Liver (tissue), 9 donors: ENCODE data around the gene CYP3A4. TPM values are rescaled to one million over a fixed set of nuclear protein-coding genes. Genes with fewer than 3 reads are reported as not detected.
A peak's percentile ranks its signal among the peaks of the same experiment; 100 is the strongest.

ENCODE experiments used
- DNase-seq: peaks from one replicate; pipeline ENCODE4 v3.0.0-alpha.2; 2017; ENCODE audit warnings: low spot score
- H3K27ac ChIP-seq, 2 donors: one replicate each; pipeline ENCODE4 v1.7.0; 2013; ENCODE audit warnings: inconsistent platforms in 2 of 2, low read length in 2 of 2, control low read depth in 1 of 2, low read depth in 1 of 2, mild to moderate bottlenecking in 1 of 2
- H3K27me3 ChIP-seq, 4 donors: one replicate each; pipeline versions ENCODE4 v1.6.1 to v1.7.0; 2013; ENCODE audit warnings: low read length in 3 of 4, inconsistent platforms in 1 of 4, mild to moderate bottlenecking in 1 of 4, moderate library complexity in 1 of 4; ENCODE audit not compliant: control insufficient read depth in 4 of 4, insufficient read depth in 4 of 4
- H3K36me3 ChIP-seq, 4 donors: one replicate each; pipeline versions ENCODE4 v1.6.1 to v1.7.0; 2013; ENCODE audit warnings: low read length in 3 of 4, mild to moderate bottlenecking in 3 of 4, low read depth in 1 of 4, moderate library complexity in 1 of 4; ENCODE audit not compliant: control insufficient read depth in 4 of 4, insufficient read depth in 3 of 4
- H3K4me1 ChIP-seq, 4 donors: one replicate each; pipeline versions ENCODE4 v1.6.1 to v1.7.0; 2013; ENCODE audit warnings: low read length in 3 of 4, mild to moderate bottlenecking in 3 of 4, moderate library complexity in 1 of 4; ENCODE audit not compliant: control insufficient read depth in 4 of 4, insufficient read depth in 4 of 4
- H3K4me3 ChIP-seq, 3 donors: one replicate each; pipeline versions ENCODE4 v1.6.1 to v1.7.0; 2013; ENCODE audit warnings: low read length in 3 of 3, control low read depth in 1 of 3, low read depth in 1 of 3, mild to moderate bottlenecking in 1 of 3
- H3K9ac ChIP-seq, 2 donors: one replicate each; pipeline ENCODE4 v1.7.0; 2013; ENCODE audit warnings: low read length in 2 of 2, mild to moderate bottlenecking in 2 of 2, moderate library complexity in 2 of 2, control low read depth in 1 of 2, low read depth in 1 of 2
- H3K9me3 ChIP-seq, 4 donors: one replicate each; pipeline versions ENCODE4 v1.6.1 to v1.7.0; 2013; ENCODE audit warnings: low read length in 3 of 4; ENCODE audit not compliant: control insufficient read depth in 4 of 4
- EGR1 ChIP-seq, 2 donors: IDR thresholded peaks; 2 replicates each; pipeline ENCODE4 v1.6.1; 2016 to 2018; ENCODE audit warnings: antibody characterized with exemption in 2 of 2, low read depth in 2 of 2
- FOXA1 ChIP-seq: IDR thresholded peaks from 2 replicates; pipeline ENCODE4 v1.6.1; 2016; ENCODE audit warnings: antibody characterized with exemption
- FOXA2 ChIP-seq: IDR thresholded peaks from 2 replicates; pipeline ENCODE4 v1.6.1; 2016; ENCODE audit warnings: antibody characterized with exemption
- GABPA ChIP-seq, 2 donors: IDR thresholded peaks in 1 of 2; conservative IDR thresholded peaks in 1 of 2; 2 replicates each; pipeline ENCODE4 v1.6.1; 2016; ENCODE audit warnings: antibody characterized with exemption in 2 of 2, mild to moderate bottlenecking in 1 of 2, moderate library complexity in 1 of 2
- HNF4A ChIP-seq, 2 donors: conservative IDR thresholded peaks; 2 replicates each; pipeline ENCODE4 v1.6.1; 2016; ENCODE audit warnings: antibody characterized with exemption in 2 of 2, mild to moderate bottlenecking in 2 of 2
- HNF4G ChIP-seq: IDR thresholded peaks from 2 replicates; pipeline ENCODE4 v1.6.1; 2016; ENCODE audit warnings: antibody characterized with exemption
- NR2F2 ChIP-seq: IDR thresholded peaks from 2 replicates; pipeline ENCODE4 v1.6.1; 2016; ENCODE audit warnings: antibody characterized with exemption
- RAD21 ChIP-seq, 2 donors: IDR thresholded peaks; 2 replicates each; pipeline ENCODE4 v1.6.1; 2016; ENCODE audit warnings: antibody characterized with exemption in 2 of 2, mild to moderate bottlenecking in 2 of 2
- RXRA ChIP-seq, 2 donors: IDR thresholded peaks; 2 replicates each; pipeline ENCODE4 v1.6.1; 2017 to 2018; ENCODE audit warnings: antibody characterized with exemption in 2 of 2, mild to moderate bottlenecking in 1 of 2
- SP1 ChIP-seq: IDR thresholded peaks from 2 replicates; pipeline ENCODE4 v1.6.1; 2018; ENCODE audit warnings: antibody characterized with exemption, mild to moderate bottlenecking
- TAF1 ChIP-seq: conservative IDR thresholded peaks from 2 replicates; pipeline ENCODE4 v1.6.1; 2016; ENCODE audit warnings: antibody characterized with exemption, mild to moderate bottlenecking
- YY1 ChIP-seq: IDR thresholded peaks from 2 replicates; pipeline ENCODE4 v1.6.1; 2016; ENCODE audit warnings: antibody characterized with exemption, mild to moderate bottlenecking
- WGBS: extraction: QIAGEN DNeasy Blood & Tissue Kit; methylation state at CpG from one replicate; pipeline ENCODE4 v1.1.7; 2013; 5-methylcytosine and 5-hydroxymethylcytosine counted together
- polyA plus RNA-seq, 2 donors: library from polyadenylated mRNA; stranded (reverse) in 1 of 2; unstranded in 1 of 2; fragments of 200-250 nt in 1 of 2; fragments of >200 nt in 1 of 2; fragmentation: Nextera tagmentation in 1 of 2; extraction: Ambion mirVana in 1 of 2; gene quantifications; one replicate each; pipeline versions ENCODE4 v1.2.1 to v1.2.3, GENCODE V29; 2013 to 2015
- total RNA-seq, 2 donors: library from RNA; depleted of rRNA; stranded (reverse); fragments of >200 nt; gene quantifications; one replicate each; pipeline ENCODE4 v1.2.3, GENCODE V29; 2014
- TF ChIP-seq, protein P1 (sequence below): IDR thresholded peaks from 2 replicates; pipeline ENCODE4 v1.6.1; 2016; ENCODE audit warnings: antibody characterized with exemption
- TF ChIP-seq, protein P2 (sequence below): fragments of 150-350 bp; IDR thresholded peaks from 2 replicates; pipeline ENCODE4 v1.5.1; 2017; ENCODE audit warnings: improper control_type of control experiment, low read depth, low read length; ENCODE audit not compliant: missing input control
- TF ChIP-seq, protein P3 (sequence below): IDR thresholded peaks from 2 replicates; pipeline ENCODE4 v1.6.1; 2016; ENCODE audit warnings: antibody characterized with exemption
- TF ChIP-seq, protein P4 (sequence below): IDR thresholded peaks from 2 replicates; pipeline ENCODE4 v1.6.1; 2016; ENCODE audit warnings: antibody characterized with exemption
- TF ChIP-seq, protein P5 (sequence below): IDR thresholded peaks from 2 replicates; pipeline ENCODE4 v1.6.1; 2016; ENCODE audit warnings: antibody characterized with exemption, mild to moderate bottlenecking
- donor health status: healthy.
- donor health status: healthy.
- donor health status: healthy.
- donor health status: healthy.
- donor health status: healthy.

Gene CYP3A4
- total and polyA plus RNA-seq, 4 donors, result 0.51 to 1,082 (median 289) TPM

DNA sequence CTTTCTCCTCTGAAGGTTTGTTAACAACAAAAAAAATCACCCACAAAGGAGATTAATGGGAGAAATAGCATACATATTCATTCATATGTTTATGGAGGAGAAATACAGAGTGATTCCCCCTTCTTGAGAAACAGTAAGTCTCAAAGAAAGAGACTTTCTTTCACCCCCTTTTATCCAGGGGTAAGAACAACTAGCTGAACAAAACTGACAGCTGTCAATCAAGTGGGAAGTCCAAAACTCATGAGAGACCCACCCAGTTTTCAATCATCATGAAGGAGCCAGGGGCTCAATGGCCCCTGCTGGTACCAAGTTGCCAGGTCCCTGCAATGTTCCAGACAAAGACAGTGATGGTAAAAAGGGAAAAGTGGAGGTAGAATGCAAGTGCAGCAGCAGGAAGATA is 41.9 kb upstream of the CYP3A4 start:
- H3K9ac ChIP-seq, result peak overlapping the region; percentile 19 to 42
- peaks cover 6 to 53% (median 26%) of the 10 kb centered on the region in 4 donors for H3K4me1 ChIP-seq
- TF ChIP-seq TAF1 (no peak), EGR1 (IDR thresholded peaks at IDR 0.05; ENCODE audit: low read depth in 2 of 2) (no peak), YY1 (no peak), FOXA1 (no peak), HNF4G (no peak)
- TF ChIP-seq, protein P1, sequence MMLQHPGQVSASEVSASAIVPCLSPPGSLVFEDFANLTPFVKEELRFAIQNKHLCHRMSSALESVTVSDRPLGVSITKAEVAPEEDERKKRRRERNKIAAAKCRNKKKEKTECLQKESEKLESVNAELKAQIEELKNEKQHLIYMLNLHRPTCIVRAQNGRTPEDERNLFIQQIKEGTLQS, result no peak
- TF ChIP-seq, protein P2, sequence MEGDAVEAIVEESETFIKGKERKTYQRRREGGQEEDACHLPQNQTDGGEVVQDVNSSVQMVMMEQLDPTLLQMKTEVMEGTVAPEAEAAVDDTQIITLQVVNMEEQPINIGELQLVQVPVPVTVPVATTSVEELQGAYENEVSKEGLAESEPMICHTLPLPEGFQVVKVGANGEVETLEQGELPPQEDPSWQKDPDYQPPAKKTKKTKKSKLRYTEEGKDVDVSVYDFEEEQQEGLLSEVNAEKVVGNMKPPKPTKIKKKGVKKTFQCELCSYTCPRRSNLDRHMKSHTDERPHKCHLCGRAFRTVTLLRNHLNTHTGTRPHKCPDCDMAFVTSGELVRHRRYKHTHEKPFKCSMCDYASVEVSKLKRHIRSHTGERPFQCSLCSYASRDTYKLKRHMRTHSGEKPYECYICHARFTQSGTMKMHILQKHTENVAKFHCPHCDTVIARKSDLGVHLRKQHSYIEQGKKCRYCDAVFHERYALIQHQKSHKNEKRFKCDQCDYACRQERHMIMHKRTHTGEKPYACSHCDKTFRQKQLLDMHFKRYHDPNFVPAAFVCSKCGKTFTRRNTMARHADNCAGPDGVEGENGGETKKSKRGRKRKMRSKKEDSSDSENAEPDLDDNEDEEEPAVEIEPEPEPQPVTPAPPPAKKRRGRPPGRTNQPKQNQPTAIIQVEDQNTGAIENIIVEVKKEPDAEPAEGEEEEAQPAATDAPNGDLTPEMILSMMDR, result no peak
- no peaks in the 10 kb centered on the region for H3K27me3 ChIP-seq
- peak overlapping the region; percentile 77 to 86 for H3K27ac ChIP-seq
- peak; percentile 9 for DNase-seq
- H3K9me3 ChIP-seq, result no peaks in the 10 kb centered on the region
- H3K4me3 ChIP-seq, result peak overlapping the region in 1 of 3 donors; percentile 10
- H3K36me3 ChIP-seq, result no peaks in the 10 kb centered on the region

DNA sequence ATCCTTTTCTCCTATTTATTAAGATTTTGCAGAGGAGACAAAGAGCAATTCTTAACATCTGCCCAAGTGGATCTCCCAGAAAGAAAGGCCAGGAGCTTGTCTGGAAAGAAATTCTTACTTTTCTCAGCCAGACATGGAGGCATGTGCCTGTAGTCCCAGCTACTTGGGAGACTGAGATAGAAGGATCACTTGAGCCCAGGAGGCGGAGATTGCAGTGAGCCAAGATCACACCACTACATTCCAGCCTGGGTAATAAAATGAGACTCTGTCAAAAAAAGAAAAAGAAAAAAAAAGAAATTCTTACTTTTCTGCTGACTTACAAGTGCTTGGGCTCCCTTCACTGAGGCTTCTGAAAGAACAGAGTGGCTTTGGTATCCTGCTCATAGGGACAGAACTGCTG is 41.5 kb upstream of the CYP3A4 start:
- peak overlapping the region in 1 of 3 donors; percentile 29 for H3K4me3 ChIP-seq
- no peaks in the 10 kb centered on the region for H3K9me3 ChIP-seq
- no peaks in the 10 kb centered on the region for H3K36me3 ChIP-seq
- H3K9ac ChIP-seq, result peak overlapping the region; percentile 19 to 42
- peak; percentile 30 for DNase-seq
- peak overlapping the region; percentile 77 to 86 for H3K27ac ChIP-seq
- no peaks in the 10 kb centered on the region for H3K27me3 ChIP-seq
- TF ChIP-seq, protein P3, sequence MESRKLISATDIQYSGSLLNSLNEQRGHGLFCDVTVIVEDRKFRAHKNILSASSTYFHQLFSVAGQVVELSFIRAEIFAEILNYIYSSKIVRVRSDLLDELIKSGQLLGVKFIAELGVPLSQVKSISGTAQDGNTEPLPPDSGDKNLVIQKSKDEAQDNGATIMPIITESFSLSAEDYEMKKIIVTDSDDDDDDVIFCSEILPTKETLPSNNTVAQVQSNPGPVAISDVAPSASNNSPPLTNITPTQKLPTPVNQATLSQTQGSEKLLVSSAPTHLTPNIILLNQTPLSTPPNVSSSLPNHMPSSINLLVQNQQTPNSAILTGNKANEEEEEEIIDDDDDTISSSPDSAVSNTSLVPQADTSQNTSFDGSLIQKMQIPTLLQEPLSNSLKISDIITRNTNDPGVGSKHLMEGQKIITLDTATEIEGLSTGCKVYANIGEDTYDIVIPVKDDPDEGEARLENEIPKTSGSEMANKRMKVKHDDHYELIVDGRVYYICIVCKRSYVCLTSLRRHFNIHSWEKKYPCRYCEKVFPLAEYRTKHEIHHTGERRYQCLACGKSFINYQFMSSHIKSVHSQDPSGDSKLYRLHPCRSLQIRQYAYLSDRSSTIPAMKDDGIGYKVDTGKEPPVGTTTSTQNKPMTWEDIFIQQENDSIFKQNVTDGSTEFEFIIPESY, result no peak
- TF ChIP-seq RXRA (IDR thresholded peaks at IDR 0.05) (no peak), RAD21 (IDR thresholded peaks at IDR 0.05) (no peak), GABPA (IDR thresholded peaks at IDR 0.05 in 1 of 2, conservative IDR thresholded peaks at IDR 0.05 in 1 of 2) (no peak), NR2F2 (no peak), TAF1 (no peak), EGR1 (IDR thresholded peaks at IDR 0.05; ENCODE audit: low read depth in 2 of 2) (no peak), YY1 (no peak), SP1 (no peak)
- 94% methylated on average over 1 of the region's 1 CpG for WGBS
- H3K4me1 ChIP-seq, result peaks cover 6 to 51% (median 22%) of the 10 kb centered on the region in 4 donors

DNA sequence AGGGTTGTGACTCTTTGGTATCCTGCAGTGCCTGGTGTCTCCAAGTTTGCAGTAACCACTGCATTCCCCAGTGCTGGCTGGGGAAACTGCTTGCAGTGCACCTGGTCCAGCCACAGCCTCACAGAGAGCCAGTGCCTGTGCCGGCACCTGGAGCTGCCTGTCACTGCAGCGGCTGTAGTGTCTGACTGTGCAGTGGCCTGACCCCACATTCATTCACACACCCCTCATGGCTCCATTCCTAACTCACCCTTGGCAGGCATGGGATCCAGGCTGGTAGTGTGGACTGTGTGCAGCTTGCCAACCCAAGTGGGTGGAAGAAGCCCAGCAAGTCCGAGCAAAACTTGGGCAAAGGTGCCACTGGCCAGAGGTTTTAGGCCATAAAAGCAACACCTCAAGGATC is 40.1 kb upstream of the CYP3A4 start:
- H3K4me3 ChIP-seq, result peak overlapping the region; percentile 11 to 30 (median 29)
- H3K27me3 ChIP-seq, result no peaks in the 10 kb centered on the region
- no peaks in the 10 kb centered on the region for H3K9me3 ChIP-seq
- no peak overlapping the region for H3K9ac ChIP-seq
- peak overlapping the region; percentile 77 to 86 for H3K27ac ChIP-seq
- WGBS, result 47% methylated on average over 3 of the region's 3 CpGs
- H3K36me3 ChIP-seq, result no peaks in the 10 kb centered on the region
- no peak for DNase-seq
- peaks cover 4 to 45% (median 20%) of the 10 kb centered on the region in 4 donors for H3K4me1 ChIP-seq
- TF ChIP-seq HNF4A (conservative IDR thresholded peaks at IDR 0.05) (no peak), FOXA1 (no peak), HNF4G (no peak), NR2F2 (no peak), RXRA (IDR thresholded peaks at IDR 0.05) (no peak), RAD21 (IDR thresholded peaks at IDR 0.05) (no peak), SP1 (no peak), TAF1 (no peak), GABPA (IDR thresholded peaks at IDR 0.05 in 1 of 2, conservative IDR thresholded peaks at IDR 0.05 in 1 of 2) (no peak), FOXA2 (no peak)
- TF ChIP-seq, protein P1, result no peak
- TF ChIP-seq, protein P4, sequence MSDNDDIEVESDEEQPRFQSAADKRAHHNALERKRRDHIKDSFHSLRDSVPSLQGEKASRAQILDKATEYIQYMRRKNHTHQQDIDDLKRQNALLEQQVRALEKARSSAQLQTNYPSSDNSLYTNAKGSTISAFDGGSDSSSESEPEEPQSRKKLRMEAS, result no peak
- TF ChIP-seq, protein P2, result no peak
- TF ChIP-seq, protein P5, sequence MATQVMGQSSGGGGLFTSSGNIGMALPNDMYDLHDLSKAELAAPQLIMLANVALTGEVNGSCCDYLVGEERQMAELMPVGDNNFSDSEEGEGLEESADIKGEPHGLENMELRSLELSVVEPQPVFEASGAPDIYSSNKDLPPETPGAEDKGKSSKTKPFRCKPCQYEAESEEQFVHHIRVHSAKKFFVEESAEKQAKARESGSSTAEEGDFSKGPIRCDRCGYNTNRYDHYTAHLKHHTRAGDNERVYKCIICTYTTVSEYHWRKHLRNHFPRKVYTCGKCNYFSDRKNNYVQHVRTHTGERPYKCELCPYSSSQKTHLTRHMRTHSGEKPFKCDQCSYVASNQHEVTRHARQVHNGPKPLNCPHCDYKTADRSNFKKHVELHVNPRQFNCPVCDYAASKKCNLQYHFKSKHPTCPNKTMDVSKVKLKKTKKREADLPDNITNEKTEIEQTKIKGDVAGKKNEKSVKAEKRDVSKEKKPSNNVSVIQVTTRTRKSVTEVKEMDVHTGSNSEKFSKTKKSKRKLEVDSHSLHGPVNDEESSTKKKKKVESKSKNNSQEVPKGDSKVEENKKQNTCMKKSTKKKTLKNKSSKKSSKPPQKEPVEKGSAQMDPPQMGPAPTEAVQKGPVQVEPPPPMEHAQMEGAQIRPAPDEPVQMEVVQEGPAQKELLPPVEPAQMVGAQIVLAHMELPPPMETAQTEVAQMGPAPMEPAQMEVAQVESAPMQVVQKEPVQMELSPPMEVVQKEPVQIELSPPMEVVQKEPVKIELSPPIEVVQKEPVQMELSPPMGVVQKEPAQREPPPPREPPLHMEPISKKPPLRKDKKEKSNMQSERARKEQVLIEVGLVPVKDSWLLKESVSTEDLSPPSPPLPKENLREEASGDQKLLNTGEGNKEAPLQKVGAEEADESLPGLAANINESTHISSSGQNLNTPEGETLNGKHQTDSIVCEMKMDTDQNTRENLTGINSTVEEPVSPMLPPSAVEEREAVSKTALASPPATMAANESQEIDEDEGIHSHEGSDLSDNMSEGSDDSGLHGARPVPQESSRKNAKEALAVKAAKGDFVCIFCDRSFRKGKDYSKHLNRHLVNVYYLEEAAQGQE, result no peak
